Suprapubic skin (tissue), 4 donors: ENCODE data around the gene ZNF778.

Experiments used
- EP300 ChIP-seq: sonication (generic); formaldehyde crosslinking; IDR thresholded peaks from one replicate; pipeline ENCODE4 v1.6.1; 2017; ENCODE audit warnings: antibody characterized with exemption
- POLR2A ChIP-seq, 2 donors: fragments of 450-650 bp; IDR thresholded peaks; one replicate each; pipeline ENCODE4 v1.6.1; 2017; ENCODE audit warnings: antibody characterized with exemption in 2 of 2, mild to moderate bottlenecking in 2 of 2, moderate library complexity in 2 of 2
- POLR2AphosphoS5 ChIP-seq, 3 donors: sonication (generic); formaldehyde crosslinking; IDR thresholded peaks; one replicate each; pipeline ENCODE4 v1.6.1; 2017; ENCODE audit warnings: antibody characterized with exemption in 3 of 3
- TF ChIP-seq, protein P1 (sequence below), 2 donors: fragments of 200-600 bp in 1 of 2; fragments of 450-650 bp in 1 of 2; sonication (generic) in 1 of 2; IDR thresholded peaks; one replicate each; pipeline ENCODE4 v1.5.1; 2016 to 2019; ENCODE audit warnings: antibody characterized with exemption in 2 of 2, mild to moderate bottlenecking in 1 of 2, moderate library complexity in 1 of 2

DNA sequence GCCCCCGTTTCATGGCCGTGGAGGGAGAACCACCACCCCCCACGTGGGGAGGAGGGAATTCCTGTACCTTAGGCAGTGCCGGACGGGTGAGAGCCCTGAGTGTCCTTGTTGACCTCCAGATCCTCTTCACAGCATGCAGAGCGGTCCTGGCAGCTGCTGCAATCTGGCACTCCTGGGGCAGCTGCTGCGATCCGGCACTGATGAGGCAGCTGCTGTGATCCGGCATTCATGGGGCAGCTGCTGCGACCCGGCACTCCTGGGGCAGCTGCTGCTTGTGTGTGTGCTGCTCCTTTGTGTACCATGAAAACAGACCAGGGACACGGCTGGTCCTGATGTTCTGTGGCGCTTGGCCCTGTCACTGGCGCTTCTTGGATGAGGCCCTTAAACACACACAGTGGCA is 12.8 kb downstream of the ZNF778 start:
- TF ChIP-seq, protein P1, sequence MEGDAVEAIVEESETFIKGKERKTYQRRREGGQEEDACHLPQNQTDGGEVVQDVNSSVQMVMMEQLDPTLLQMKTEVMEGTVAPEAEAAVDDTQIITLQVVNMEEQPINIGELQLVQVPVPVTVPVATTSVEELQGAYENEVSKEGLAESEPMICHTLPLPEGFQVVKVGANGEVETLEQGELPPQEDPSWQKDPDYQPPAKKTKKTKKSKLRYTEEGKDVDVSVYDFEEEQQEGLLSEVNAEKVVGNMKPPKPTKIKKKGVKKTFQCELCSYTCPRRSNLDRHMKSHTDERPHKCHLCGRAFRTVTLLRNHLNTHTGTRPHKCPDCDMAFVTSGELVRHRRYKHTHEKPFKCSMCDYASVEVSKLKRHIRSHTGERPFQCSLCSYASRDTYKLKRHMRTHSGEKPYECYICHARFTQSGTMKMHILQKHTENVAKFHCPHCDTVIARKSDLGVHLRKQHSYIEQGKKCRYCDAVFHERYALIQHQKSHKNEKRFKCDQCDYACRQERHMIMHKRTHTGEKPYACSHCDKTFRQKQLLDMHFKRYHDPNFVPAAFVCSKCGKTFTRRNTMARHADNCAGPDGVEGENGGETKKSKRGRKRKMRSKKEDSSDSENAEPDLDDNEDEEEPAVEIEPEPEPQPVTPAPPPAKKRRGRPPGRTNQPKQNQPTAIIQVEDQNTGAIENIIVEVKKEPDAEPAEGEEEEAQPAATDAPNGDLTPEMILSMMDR (IDR thresholded peaks at IDR 0.05) = no peak
- TF ChIP-seq POLR2A (IDR thresholded peaks at IDR 0.05) (no peak), POLR2AphosphoS5 (IDR thresholded peaks at IDR 0.05) (no peak), EP300 (no peak)
